AG09319 (cell line): Measurements from ENCODE around the gene GABRR2.

Experiments
- DNase-seq: peaks from one replicate; pipeline ENCODE4 v3.0.0-alpha.2; 2010; ENCODE audit warnings: low read depth; ENCODE audit errors: extremely low read depth
- CTCF ChIP-seq: IDR thresholded peaks from 2 replicates; pipeline ENCODE4 v1.5.1; 2011; ENCODE audit warnings: low read depth, mild to moderate bottlenecking, inconsistent platforms, low read length, moderate library complexity

The GABRR2 gene

GRCh38 chr6:89257781-89258180 lies 57.3 kb downstream of the GABRR2 start:
- no peak for TF ChIP-seq CTCF
- DNase-seq: no peak

GRCh38 chr6:89257346-89257745 lies 57.8 kb downstream of the GABRR2 start:
- DNase-seq: no peak
- no peak for TF ChIP-seq CTCF

GRCh38 chr6:89255417-89255816 lies 59.7 kb downstream of the GABRR2 start:
- TF ChIP-seq CTCF: no peak
- no peak for DNase-seq

GRCh38 chr6:89254569-89254968 lies 60.5 kb downstream of the GABRR2 start:
- TF ChIP-seq CTCF: no peak
- DNase-seq: no peak

GRCh38 chr6:89252907-89253306 lies 62.2 kb downstream of the GABRR2 start:
- no peak for TF ChIP-seq CTCF

GRCh38 chr6:89251976-89252375 lies 63.1 kb downstream of the GABRR2 start:
- TF ChIP-seq CTCF: no peak
- no peak for DNase-seq

More at GRCh38 chr6:89252907-89253306, 62.2 kb downstream of the GABRR2 start:
- no peak for DNase-seq

- TF ChIP-seq CTCF: no peak
- no peak for DNase-seq
Observed at GRCh38 chr6:89251170-89251569, 63.9 kb downstream of the GABRR2 start.

- no peak for DNase-seq
- TF ChIP-seq CTCF: no peak
Observed at GRCh38 chr6:89250239-89250638, 64.9 kb downstream of the GABRR2 start.
